SK-N-MC (cell line): Measurements from ENCODE around the gene PSMG1.

Experiments used
- EZH2 ChIP-seq: fragments of 200-600 bp; sonication (generic); IDR thresholded peaks from one replicate; pipeline ENCODE4 v1.6.1; 2017; ENCODE audit warnings: antibody characterized with exemption
- POLR2AphosphoS5 ChIP-seq: IDR thresholded peaks from 2 replicates; pipeline ENCODE4 v1.6.1; 2012; ENCODE audit warnings: mild to moderate bottlenecking, low read depth, low read length, borderline replicate concordance

DNA sequence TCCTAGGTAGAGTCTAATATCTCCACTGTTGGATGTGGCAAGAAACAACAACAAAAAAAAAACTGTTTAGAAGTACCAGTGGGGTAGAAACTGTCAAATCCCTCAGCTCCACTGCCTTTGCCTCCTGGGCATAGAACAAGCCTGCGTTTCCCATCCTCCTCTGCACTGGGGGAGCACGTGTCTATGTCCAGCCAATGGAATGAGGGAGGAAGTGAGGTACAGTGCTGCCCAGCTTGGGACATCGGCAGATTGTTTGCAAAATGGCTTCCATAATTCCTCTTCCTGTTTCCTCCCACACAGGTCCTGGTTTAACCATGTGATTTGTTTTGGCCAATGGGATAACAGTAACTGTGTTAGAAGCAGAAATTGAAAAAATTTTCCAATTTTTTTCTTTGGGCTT, 39.1 kb downstream of the PSMG1 start:
- no peak for TF ChIP-seq EZH2
- no peak for TF ChIP-seq POLR2AphosphoS5
